ENCODE results near the gene AP5S1.
"Not testable (repeated sequence)": the region's sequence is repeated elsewhere in the genome, so short reads cannot be mapped to it uniquely, and the experiment has no call there.

AP5S1 gene, protein sequence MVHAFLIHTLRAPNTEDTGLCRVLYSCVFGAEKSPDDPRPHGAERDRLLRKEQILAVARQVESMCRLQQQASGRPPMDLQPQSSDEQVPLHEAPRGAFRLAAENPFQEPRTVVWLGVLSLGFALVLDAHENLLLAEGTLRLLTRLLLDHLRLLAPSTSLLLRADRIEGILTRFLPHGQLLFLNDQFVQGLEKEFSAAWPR

DNA sequence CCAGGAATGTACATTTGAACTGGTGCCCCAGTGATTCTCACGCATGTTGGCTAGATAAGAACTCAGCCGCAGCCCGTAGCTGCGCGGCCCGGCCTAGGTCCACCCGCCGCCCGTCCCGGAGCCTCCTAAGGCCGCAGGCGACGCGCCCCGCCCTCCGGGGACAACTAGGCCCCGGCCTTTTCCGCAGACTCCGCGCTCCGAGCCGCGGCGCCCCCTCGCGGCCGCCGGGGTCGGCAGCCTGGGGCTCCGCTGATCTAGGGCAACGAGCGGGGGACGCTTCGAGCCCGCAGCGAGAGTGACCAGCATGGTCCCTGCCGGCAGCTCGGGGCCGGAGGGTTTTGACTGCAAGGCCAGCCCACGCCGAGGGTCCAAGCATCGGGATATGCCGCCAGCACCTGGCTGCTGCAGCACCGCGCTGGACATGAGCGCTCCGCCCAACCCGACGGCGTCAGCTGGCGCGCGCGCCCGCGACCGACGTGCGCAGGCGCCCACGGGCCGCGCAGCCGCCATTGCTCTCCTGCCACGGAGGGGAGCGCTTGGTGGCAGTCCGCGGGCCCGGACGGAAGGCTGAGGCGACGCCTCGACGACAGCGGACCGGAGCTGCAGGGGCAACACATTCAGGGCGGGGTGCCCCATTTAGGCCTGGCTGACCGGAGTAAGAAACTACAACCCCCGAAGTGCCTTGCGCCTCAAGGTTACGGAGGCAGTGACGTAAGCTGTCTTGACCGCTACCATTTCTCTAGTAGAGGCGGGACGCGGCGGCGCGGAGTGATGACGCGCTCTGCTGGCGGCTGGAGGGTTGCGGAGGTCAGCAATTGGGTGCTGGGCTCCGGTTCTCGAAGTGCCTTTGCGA is at the start of gene AP5S1:
Gene AP5S1 (plus strand): TSS at position 500 of the 853 bp plus-strand sequence. CDS start 1,571 bp downstream, outside the sequence.
- DNase-seq = peak; percentile 39

DNA sequence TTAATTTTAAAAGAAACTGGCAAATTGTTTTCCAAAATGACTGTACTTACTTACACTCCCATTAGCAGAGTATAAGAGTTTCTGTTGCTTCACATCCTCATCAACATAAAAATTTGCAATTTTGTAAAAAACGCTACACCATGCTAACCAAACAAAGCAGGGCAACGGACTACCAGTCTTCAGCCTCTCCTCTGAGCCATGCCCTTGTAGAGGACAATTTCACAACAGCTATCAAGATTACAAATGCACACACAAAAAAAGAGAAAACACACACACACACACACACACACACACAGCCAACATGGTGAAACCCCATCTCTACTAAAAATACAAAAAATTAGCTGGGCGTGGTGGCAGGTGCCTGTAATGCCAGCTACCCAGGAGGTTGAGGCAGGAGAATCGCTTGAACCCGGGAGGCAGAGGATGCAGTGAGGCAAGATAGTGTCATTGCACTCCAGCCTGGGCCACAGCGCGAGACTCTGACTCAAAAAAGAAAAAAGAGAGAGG is 48.7 kb upstream of the AP5S1 start:
- DNase-seq = no peak

- no peak for DNase-seq
Measured at GRCh38 chr20:3775457-3776108, 44.8 kb upstream of the AP5S1 start.

- DNase-seq = no peak
Measured at GRCh38 chr20:3777381-3777715, 43.0 kb upstream of the AP5S1 start.

- no peak for DNase-seq
Measured at GRCh38 chr20:3777716-3778629, 42.4 kb upstream of the AP5S1 start.

- no peak for DNase-seq
Measured at GRCh38 chr20:3778976-3779375, 41.4 kb upstream of the AP5S1 start.

DNA sequence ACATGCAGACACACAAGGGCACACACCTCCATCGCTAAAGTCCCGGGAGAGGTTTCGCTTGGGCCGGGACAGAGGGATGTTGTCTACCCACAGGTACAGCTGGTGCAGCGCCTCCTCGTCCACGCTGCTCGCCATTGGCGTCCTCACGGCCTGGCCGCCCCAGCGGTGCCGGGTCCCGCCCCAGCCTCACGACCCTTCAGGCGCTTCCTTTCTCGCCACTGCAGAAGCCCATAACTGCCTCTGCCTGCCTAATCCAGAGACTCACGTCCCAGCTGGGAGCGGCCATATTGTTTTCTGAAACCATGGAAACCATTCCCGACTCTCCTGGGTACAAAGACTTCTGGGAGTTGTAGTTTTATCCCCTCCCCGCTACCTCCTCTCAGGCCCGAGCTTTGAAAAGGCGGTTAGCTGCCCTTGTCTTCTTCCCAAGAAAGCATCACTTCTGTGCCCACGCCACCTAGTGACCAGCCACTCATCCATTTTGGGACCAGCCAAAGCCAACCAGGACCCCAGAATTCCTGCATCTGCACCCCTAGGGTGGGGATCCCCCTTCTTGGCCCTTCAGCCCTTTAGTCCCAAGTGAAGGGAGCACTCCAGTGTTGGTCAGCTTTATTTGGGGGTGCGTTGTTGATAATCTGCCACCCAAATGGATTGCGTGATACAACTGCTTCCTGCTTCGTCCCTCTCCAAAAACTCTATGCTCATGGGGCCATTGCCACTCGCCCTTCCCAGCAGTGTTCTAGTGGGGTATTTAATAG is 39.0 kb upstream of the AP5S1 start, which contains the start of gene SPEF1:
Gene SPEF1 (minus strand): TSS at position 296 of the 758 bp plus-strand sequence. CDS start 161 bp downstream, at position 135.
- DNase-seq = peak; percentile 82

DNA sequence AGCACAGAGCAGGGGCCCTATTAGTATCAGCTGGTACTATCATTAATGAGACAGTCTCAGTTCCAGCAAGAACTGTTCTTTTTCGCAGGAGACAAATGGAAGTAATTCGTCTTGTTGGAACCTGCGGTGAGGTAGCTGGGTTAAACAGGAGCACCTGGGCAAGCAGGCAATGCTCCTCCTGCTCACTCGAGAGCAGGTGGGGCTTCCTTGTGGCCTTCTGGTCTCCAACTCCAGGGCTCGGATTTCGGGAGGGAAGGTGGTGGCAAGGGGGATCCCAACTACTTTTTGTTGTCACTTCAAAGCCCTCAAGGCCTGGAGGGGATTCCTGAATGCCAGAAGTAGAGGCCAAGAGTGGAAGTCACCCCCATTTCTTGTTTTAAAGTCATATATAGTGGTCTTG is 37.8 kb upstream of the AP5S1 start:
- no peak for DNase-seq

- DNase-seq = no peak
Measured at GRCh38 chr20:3783068-3783489, 37.3 kb upstream of the AP5S1 start.

GRCh38 chr20:3783511-3784195 is 36.7 kb upstream of the AP5S1 start:
- no peak for DNase-seq

GRCh38 chr20:3784216-3784853 is 36.0 kb upstream of the AP5S1 start:
- no peak for DNase-seq

DNA sequence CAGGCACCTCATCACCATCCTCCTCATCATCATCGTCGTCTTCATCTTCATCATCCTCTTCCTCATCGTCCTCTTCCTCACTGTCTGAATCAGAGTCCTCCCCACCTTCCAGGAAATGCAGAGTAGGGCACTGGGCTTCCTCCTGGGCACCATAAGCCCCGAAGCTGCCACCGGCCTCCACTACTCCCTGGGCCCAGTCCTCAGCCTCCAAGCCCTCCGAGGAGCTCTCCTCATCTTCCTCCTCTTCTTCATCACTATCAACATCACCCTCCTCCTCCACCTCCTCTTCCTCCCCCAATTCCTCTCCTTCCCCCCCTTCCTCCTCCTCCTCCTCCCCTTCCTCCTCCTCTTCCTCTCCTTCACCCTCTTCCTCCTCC is 35.5 kb upstream of the AP5S1 start:
- no peak for DNase-seq

- DNase-seq = no peak
Measured at GRCh38 chr20:3785240-3786125, 34.9 kb upstream of the AP5S1 start.

- no peak for DNase-seq
Measured at GRCh38 chr20:3786126-3786484, 34.2 kb upstream of the AP5S1 start.

GRCh38 chr20:3786665-3787323 is 33.6 kb upstream of the AP5S1 start, which contains the start of gene CENPB:
CENPB (minus strand) TSS chr20:3786740; CDS start chr20:3786483, 257 bp downstream.
- no peak for DNase-seq

DNA sequence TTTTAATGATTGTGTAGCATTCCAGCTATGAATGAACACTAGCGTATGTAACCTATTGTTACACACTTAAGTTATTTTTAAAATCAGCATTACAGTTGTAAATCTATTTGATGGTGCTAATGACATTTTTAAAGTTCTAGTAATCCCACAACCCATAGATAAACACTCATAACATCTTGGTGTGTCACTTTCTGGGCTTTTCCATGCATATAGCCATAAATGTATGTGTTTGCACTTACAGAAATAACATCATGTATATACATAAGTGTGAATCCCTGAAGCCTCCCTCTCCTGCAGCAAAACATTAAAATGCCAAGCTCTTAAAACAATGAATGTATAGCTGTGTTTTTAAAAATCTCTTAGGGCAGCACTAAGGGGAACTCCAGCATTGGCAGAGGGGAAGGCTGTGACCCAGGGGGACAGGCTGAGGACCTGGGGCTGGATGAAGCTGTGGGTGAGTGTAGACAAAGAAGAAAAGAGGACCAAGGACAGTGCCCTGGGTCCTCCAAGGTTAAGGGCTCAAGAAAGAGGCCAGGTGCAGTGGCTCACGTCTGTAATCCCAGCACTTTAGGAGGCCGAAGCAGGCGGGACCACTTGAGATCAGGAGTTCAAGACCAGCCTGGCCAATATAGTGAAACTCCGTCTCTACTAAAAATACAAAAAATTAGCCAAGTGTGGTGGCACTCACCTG is 32.9 kb upstream of the AP5S1 start:
- no peak for DNase-seq

DNA sequence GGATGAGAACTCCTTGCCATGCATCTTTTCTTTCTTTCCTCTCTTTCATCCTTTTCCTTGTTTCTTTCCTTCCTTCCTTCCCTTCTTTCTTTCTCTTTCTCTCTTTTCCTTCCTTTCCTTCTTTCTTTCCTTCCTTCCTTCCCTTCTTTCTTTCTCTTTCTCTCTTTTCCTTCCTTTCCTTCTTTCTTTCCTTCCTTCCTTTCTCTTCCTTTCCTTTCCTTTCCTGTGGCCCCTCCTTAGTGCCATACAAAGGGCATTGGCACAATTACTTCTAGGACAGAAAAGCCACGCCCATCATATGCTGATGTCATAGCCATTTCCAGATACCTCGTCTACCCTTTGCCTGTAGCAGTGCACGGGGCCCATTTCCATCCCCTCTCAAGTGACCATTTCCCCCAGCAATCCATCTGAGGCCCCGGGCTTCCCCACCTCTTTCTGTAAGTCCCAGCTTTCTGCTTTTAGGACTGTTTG is 31.6 kb upstream of the AP5S1 start:
- DNase-seq = no peak

DNA sequence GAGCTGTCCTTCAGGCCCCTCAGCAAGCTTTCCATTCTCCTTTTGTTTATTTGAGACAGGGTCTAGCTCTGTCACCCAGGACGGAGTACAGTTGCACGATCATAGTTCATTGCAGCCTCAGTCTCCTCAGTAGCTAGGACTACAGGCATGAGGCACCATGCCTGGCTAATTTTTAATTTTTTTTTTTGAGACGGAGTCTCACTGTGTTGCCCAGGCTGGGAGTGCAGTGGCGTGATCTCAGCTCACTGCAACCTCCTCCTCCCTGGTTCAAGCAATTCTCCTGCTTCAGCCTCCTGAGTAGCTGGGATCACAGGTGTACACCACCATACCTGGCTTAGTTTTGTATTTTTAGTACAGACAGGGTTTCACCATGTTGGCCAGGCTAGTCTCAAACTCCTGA is 31.1 kb upstream of the AP5S1 start:
- not testable (repeated sequence) for DNase-seq

Data from SIG-M5 (cell line).